ENCODE results near the gene A2M. TPM values are rescaled to one million over a fixed set of nuclear protein-coding genes. Genes with fewer than 3 reads are reported as not detected.

The A2M gene
- total RNA-seq, 2 donors from 2014 or later, result 0.60 TPM; not detected in 1

- no peaks in the 10 kb centered on the region for H3K9me3 Mint-ChIP-seq
- DNase-seq, result peak; percentile 71 to 74
- H3K27me3 Mint-ChIP-seq (ENCODE audit: low read depth), result no peaks in the 10 kb centered on the region
- H3K4me1 Mint-ChIP-seq (ENCODE audit: low read depth), result peaks cover 15% of the 10 kb centered on the region
- H3K36me3 Mint-ChIP-seq (ENCODE audit: insufficient read depth in 2 of 2), result peaks cover 1 to 4% of the 10 kb centered on the region in 2 donors
- H3K27ac Mint-ChIP-seq, result peak overlapping the region; percentile 96
- H3K4me3 Mint-ChIP-seq, result peak overlapping the region; percentile 29 to 60
- ATAC-seq (replicated peaks in 1 of 2), result no peak
These were observed 88.3 kb downstream of the A2M start for GRCh38 chr12:9027161-9028059.

- Mint-ChIP-seq H3K36me3 (ENCODE audit: insufficient read depth in 2 of 2) (peaks cover 1 to 6% of the 10 kb centered on the region in 2 donors), H3K4me3 (no peak overlapping the region), H3K27ac (no peak overlapping the region), H3K27me3 (ENCODE audit: low read depth) (no peaks in the 10 kb centered on the region), H3K9me3 (peaks cover 0 to 2% of the 10 kb centered on the region in 2 donors), H3K4me1 (ENCODE audit: low read depth) (peaks cover 5% of the 10 kb centered on the region)
- DNase-seq, result no peak
- peak; percentile 1 to 9 for ATAC-seq (replicated peaks in 1 of 2)
These were observed 91.2 kb downstream of the A2M start for GRCh38 chr12:9024512-9024911.

GRCh38 chr12:9022592-9022991 is 93.1 kb downstream of the A2M start:
- Mint-ChIP-seq H3K4me1 (ENCODE audit: low read depth) (peaks cover 5% of the 10 kb centered on the region), H3K27me3 (ENCODE audit: low read depth) (no peaks in the 10 kb centered on the region), H3K27ac (no peak overlapping the region), H3K36me3 (ENCODE audit: insufficient read depth in 2 of 2) (peaks cover 2 to 13% of the 10 kb centered on the region in 2 donors), H3K9me3 (peaks cover 3 to 7% of the 10 kb centered on the region in 2 donors), H3K4me3 (no peak overlapping the region)
- DNase-seq (no peak), ATAC-seq (replicated peaks in 1 of 2) (no peak)

Other genes starting within 250 kb of the A2M start
- gene PHC1, start 201.4 kb downstream of the A2M start, total RNA-seq, result 10 to 100 TPM; 16.7 to 19.7 TPM
- 100 to 1,000 TPM; 149 to 153 TPM for gene M6PR, start 166.3 kb downstream of the A2M start, total RNA-seq
- gene KLRG1, start 126.4 kb downstream of the A2M start, total RNA-seq, result 1 to 10 TPM; 2.5 to 5.5 TPM
- gene PZP, start 92.5 kb upstream of the A2M start, total RNA-seq, result not detected